GM19438 (cell line): ENCODE results near the gene SPPL2C.

Source experiments
- ATAC-seq: cut with Tn5 transposase; IDR thresholded peaks from one replicate; pipeline ENCODE4 v1.9.1; 2021; ENCODE audit warnings: low read depth; ENCODE audit not compliant: unreplicated experiment

SPPL2C gene

DNA sequence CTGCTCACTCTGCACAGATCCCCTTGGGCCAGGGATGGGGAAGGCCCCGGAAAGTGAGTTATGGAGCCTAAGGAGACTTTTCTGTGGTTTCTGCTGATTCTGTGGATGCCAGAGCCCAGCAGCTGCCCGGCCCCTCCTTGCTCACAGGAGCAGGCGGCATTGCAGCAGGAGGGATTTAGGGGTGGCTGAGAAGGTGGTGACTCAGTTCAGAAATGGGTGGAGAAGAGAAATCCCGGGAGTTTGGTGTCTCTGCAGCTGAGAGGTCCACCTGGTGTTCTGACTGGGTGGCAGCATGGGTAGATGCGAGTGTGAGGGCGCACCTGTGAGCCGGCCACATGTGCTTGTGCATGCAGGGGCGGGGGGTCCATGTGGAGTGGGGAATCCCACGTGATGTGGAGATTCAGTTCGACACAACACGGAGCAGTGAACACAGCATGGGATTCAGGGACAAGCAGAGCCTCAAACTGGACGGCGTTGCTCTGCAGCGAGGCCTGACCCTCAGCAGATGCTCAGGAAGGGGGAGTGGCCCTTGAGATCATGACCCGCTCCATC, 16.0 kb upstream of the SPPL2C start:
- no peak for ATAC-seq

DNA sequence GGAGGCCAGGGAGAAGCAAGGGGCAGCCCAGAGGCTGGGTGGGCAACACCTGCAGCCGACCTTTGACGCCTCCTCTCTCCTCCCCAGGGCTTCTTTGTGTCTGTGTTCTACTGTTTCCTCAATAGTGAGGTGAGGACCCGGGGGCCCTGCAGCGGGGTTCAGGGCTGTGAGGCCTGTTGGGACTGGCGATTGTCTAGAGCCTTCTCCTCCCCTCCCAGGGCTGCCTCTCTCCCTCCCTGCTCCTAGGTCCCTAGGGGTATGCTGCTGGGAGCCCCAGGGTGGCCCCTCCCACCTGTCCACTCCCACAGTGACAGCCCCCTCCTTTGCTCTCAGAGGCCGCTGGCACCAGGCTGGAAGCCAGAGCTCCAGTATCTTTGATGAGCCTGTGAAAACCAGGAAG, 10.8 kb upstream of the SPPL2C start:
- ATAC-seq, result no peak

- ATAC-seq, result no peak
Measured at GRCh38 chr17:45834471-45835396, 9.9 kb upstream of the SPPL2C start.

DNA sequence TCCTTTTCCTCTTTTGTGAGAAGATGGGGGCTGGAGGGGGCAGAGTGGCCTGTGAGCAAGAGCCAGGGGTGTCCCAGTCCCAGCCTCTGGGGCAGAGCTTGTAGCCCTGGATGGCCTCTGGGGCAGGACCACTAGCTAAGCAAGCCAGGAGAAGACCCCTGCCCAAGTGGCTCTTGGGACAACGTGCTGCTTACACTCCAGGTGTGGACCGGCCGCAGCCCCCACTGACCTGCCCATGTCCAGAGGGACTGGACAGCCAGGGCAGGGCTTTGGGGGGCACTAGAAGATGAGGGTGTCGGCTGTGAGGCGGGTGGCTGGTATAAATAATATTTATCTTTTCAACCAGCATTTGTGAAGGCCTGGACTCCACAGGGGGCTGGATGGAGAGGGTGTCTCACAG, 9.2 kb upstream of the SPPL2C start:
- ATAC-seq, result no peak

DNA sequence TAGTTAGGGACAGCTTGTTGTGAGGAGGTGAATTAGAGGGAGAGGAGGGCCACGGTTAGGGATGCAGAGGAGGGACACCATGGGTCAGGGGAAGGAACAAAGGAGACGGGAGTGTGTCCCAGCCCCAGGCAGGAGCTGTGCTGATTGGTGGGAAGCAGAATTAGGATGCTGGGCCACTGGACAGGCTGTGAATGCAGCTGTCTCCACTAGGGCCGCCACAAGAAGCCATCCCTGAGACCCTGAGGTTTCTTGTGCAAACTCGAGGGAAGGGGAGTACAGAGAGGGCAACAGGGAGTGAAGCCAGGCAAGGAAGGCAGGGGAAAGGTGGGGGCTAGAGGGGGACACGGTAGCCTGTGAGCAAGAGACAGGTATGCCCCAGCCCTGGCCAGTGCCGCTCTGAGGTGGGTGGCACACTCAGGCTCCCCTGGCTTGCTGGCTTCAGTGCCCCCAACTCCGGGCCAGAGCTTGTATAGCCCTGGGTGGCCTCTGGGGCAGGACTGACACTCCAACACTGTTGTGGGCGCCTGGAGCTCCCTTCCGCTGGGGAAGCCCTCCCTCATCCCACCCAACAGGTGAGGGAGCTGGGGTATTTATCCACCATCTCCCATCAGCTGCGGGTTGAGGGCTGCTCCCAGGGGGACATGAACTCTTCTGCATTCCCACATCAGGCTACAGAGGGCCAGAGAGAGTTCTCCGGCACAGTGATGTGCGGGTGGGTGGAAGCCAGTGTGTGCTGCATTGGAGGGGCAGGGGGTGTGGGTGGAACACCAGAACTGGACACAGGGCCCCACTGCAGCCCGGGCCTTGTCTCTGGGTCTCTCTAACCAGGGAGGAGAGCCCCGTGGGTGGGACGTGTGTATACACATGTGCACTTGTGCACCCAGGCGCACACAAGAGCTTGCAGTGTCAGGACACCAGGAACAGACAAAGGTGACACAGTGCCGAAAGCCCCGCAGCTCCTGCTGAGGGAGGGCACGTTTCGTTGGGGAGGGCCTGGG, 8.3 kb upstream of the SPPL2C start:
- ATAC-seq, result no peak

DNA sequence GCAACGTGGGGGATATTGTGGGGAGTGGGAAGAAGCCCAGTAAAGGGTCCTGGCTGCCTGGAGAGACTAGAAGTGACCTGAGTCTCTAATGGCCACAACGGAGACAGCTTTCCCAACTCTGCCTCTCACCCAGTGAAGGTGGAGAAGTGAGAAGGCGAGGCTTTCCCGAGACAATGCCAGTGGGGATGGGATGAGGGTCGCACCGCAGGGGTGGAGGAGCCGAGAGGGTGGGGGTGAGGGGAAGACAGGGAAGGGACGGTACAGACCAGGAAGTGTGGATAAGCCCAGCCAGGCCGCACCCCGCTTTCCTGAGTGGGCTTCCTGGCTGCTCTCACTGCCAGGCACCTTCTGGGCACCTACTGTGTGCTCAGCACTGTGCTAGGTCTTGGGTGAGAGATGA, 7.5 kb upstream of the SPPL2C start:
- ATAC-seq, result no peak

GRCh38 chr17:45837603-45838002, 7.1 kb upstream of the SPPL2C start:
- no peak for ATAC-seq

- no peak for ATAC-seq
Measured at GRCh38 chr17:45838751-45839295, 5.9 kb upstream of the SPPL2C start.

DNA sequence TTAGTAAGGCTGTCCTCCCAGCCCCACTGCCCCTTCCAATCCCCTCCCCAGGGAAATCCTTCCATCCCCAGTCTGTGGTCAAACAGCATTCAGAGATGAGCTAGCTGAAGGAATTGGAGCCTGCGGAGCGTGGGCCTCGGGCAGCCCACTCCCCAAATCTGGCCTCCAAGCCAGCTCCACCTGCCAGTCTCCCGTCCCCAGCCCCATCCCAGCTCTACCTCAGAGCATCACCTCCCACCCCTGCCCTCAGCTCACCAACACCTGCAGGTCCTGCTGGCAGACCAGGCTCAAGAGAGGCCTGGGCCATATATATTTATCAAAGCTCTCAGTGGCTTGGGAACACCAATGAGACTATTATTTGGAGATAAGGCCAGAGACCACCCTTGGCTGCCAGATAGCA, 5.2 kb upstream of the SPPL2C start:
- no peak for ATAC-seq

- no peak for ATAC-seq
Measured at GRCh38 chr17:45841186-45841585, 3.5 kb upstream of the SPPL2C start.

DNA sequence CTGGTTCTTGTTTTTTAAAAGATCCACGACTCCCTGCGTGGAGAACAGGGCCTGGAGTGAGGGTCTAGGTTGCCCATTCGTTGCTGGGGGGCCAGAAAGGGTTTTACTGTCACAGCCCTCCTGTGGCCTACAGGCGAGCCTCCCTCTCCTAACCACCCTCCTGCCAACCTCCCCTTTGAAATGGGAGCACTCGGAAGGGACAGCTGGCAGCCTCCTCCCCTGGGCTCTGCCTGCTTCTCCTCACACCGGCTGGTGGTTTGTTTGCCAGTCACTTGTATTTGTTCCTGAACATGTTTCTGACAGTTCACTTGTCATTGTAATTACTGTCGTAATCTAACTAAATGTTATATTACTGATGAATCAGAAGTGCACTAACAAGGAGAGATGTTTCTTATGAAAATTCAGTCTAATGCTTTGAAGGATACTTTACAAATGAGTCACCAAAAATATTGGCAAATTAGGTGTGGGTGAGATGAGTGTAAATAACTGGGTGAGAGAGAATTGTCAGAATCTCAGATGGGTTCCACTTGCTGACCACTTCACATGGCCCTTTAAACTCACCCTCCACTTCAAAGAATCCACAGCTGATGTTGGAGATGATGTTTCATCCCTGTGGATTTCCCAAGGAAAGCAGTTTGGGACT, 2.7 kb upstream of the SPPL2C start:
- no peak for ATAC-seq

DNA sequence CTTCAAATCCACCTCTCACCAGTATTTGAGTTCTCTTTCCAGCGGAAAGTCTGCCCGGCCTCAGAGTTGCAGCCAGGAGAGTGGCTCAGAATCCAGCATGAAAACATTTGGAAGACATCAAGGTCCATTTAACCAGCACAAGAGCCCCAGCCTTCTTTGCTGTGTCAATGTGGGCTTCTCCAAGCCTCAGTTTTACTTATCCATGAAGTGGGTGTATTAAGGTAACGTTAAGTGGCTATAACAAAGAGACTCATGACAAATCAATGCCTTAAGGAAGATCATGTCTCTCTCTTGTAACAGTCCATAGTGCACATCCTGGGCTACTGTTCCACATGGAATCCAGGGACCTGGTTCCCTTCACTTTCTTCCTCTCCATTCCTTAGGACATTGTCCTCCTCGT, 959 bp upstream of the SPPL2C start:
- no peak for ATAC-seq

- ATAC-seq, result no peak
Measured at GRCh38 chr17:45845376-45846185, 900 bp downstream of the SPPL2C start.

DNA sequence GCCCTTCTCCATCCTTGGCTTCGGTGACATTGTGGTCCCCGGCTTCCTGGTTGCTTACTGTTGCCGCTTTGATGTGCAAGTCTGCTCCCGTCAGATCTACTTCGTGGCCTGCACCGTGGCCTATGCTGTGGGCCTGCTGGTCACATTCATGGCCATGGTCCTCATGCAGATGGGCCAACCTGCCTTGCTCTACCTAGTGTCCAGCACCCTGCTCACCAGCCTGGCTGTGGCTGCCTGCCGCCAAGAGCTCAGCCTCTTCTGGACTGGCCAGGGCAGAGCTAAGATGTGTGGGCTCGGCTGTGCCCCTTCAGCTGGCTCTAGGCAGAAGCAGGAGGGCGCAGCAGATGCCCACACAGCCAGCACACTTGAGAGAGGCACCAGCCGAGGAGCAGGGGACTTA, 1.5 kb downstream of the SPPL2C start:
- no peak for ATAC-seq

DNA sequence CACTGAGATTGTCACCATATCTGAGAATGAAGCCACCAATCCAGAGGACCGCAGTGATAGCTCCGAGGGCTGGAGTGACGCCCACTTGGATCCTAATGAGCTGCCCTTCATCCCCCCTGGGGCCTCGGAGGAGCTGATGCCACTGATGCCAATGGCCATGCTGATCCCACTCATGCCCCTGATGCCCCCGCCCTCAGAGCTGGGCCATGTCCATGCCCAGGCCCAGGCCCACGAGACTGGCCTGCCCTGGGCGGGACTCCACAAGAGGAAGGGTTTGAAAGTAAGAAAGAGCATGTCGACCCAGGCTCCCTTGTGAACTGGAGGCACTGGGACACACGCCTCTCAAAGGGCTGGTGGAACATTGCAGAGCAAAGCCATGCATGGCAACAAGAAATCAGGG, 2.0 kb downstream of the SPPL2C start:
- no peak for ATAC-seq

DNA sequence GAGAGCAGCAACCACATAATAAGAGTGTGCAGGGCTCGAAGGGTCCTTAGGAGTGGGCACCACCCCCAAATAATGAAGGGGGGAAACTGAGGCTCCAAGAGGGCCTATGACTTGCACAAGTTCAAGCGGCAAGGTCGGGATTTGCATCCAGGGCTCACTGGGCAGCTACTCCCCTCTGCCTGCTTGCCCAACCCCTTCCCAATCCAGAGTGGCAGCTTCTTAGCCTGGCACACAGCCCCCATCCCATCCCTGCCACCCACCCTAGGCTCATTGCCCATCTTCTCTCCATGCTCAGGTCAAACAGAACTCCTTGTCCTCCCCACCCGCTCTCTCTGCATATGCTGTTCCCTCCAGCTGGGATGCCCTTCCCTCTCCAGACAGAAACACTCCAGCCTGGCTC, 2.4 kb downstream of the SPPL2C start:
- no peak for ATAC-seq

DNA sequence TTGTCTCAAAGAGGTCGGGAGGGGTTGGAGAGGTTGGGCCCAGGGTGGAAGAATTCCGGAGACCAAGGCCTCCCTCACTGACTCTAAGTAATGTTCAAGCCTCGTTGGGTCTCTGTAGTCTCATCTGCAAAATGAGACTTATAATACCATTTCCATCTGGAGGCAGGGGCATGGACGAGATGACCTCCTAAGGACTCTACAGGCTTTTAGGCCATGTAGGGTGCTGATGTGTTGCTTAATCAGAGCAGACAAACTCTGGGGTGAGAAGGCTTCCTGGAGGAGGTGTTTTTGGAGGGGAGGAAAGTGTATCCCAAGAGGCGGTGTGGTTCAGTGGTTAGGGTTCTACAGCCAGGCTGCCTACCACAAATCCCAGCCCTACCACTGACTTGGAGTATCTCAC, 3.1 kb downstream of the SPPL2C start:
- ATAC-seq, result no peak

- no peak for ATAC-seq
Measured at GRCh38 chr17:45848405-45848804, 3.7 kb downstream of the SPPL2C start.

- no peak for ATAC-seq
Measured at GRCh38 chr17:45848868-45849535, 4.3 kb downstream of the SPPL2C start.
